Skin of body (tissue), 2 donors: Measurements from ENCODE around the gene PSENEN. TPM values are rescaled to one million over a fixed set of nuclear protein-coding genes. Genes with fewer than 3 reads are reported as not detected.

ENCODE experiments used
- DNase-seq: peaks from one replicate; lab custom pipeline; 2025; lab: John Stamatoyannopoulos, UW
- total RNA-seq: library from RNA; depleted of rRNA; stranded (reverse); fragments of >200 nt; gene quantifications from one replicate; pipeline ENCODE4 v1.2.3, GENCODE V29; 2014

Gene PSENEN
- total RNA-seq, 1 donor from 2014 or later = 10.1 TPM

DNA sequence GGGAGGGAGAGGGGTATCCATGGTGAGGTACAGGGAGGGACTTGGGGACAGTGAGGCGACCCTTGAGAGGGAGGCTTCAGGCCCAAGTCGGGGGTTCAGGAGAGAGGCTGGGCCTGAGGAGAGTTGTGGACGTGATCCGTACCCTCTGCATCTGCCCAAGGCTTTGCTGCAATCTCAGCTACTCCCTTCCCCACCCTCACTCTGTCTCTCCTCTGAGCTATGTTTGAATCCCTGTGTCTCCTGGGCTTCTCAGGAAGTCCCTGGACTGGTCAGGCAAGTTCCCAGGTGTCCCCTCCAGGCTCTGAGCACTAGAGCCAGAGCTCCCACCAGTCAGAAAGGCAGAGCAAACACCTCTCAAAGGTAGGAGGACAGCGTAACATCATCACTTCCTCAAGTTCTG lies 4.7 kb downstream of the PSENEN start:
- no peak for DNase-seq

GRCh38 chr19:35751839-35752745 lies 6.6 kb downstream of the PSENEN start:
- no peak for DNase-seq

DNA sequence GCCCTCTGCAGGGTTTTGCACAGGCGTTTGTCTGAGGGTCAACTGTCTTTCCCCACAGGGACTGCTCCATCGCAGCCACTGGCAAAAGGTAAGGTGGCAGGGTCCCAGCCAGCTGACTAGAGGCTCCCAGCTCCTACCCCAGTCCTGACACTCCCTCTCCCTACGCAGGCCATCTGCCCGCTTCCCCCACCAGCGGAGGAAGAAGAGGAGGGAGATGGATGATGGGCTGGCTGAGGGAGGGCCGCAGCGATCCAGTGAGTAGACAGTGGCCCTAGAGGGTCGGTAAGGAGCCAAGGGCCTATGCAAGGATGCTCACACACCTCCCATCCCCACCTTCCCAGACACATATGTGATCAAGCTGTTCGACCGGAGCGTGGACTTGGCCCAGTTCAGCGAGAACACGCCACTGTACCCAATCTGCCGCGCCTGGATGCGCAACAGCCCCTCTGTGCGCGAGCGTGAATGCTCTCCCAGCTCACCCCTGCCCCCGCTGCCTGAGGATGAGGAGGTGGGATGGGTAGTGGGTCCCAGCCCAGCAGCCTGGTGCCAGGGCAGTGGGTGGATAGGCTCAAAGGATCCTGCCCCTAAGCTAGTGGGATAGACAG lies 7.4 kb downstream of the PSENEN start:
- no peak for DNase-seq

DNA sequence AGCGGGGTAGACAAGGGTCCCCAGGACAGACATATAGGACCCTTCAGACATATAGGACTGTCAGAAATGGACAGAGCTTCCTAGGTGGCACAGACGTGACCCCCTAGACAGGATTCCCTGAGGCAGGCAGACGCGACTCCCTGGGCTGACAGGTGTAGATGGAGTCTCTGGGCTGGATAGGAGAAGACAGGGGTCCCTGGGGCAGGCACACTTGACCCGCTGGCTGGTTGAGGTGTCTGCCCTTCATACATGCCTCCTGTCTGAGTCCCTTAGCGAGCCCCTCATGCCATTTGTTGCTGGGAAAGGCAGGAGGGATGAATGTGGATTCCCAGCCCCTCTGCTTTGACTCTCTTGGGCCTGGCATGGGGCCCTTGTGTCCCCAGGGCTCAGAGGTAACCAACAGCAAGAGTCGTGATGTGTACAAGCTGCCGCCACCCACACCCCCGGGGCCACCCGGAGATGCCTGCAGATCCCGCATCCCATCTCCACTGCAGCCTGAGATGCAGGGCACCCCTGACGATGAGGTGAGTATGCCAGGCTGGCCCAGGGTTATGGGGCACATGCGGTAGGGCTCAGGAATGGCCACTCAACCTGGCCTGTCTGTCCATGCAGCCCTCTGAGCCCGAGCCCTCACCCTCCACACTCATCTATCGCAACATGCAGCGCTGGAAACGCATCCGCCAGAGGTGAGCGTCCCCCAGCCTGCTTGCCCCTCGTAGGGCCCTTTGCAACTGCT lies 8.4 kb downstream of the PSENEN start:
- DNase-seq = no peak

DNA sequence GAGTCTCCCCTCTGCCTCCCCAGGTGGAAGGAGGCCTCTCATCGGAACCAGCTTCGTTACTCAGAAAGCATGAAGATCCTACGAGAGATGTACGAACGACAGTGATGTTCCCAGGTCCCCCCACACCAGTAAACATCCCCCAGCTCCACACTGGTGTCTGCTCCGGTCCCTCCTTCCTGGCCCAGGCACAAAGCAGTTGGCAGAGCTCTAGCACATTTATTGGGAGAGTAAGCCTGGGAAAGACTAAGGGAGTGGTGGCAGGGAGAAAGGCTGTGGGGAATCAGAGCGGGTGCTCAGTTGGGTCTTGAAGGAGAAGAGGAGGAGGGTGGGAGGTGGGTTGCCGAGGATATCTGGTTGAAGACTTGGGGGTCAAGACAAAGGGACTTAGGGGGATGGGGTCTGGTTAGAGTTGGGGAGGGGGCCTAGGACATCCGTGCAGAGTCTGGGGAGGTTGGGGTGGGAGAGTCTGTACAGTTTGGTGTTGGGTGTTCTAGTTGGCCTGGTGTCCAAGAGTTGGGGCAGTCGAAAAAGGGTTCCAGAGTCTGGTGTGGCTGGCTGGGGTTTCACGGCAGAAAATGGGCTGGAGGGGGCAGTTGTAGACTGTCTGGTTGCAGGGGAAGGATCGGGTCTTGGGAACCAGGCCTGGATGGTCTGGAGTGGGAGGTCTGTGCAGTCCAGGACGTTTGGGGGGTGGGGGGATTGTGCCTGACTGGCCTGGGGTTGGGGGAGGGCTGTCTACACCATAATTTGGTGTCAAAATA lies 9.1 kb downstream of the PSENEN start:
- no peak for DNase-seq

GRCh38 chr19:35755131-35755549 lies 9.7 kb downstream of the PSENEN start:
- no peak for DNase-seq

DNA sequence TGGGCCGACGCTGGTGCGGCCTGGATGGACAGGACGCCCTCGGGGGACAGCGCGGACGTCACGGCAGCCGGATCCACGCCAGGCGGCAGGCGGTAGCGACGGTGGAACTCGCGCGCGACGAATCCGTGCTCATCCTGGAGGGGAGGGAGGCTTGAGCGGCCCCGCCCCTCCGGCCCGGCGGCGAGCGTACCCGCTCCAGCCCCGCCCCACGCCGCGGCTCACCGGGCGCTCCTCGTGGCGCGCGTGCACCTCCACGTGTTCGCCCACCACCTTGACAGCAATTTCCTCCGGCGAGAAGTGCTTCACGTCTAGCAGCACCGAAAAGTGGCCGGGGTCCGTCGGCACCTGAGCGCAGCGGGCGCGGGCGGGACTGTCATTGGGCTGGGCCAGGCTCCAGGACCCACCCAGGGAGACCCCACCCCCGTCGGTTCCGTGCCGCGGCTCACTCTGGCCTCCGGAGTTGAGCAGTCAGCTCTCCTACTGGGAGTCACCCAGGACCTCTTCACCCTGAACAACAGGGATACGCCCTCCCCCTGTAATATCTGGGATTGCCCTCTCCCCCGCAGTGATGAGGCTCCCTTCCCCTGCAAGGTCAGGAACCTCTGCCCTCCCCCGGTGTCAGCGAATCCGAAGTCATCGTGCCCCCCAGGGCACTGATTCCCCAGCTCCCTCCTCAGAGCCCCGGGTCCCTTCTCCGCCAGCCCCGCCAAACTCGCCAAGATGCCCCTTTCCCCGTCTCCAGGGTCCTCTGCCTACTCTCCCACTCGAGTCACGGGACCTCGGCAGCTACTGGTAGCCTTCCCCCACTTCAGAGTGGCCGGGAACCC lies 10.3 kb downstream of the PSENEN start:
- peak; percentile 66 for DNase-seq

GRCh38 chr19:35756377-35757230 lies 11.2 kb downstream of the PSENEN start, which contains the start of gene HSPB6:
Gene HSPB6 (minus strand): TSS chr19:35757029. CDS start chr19:35757008, 21 bp downstream.
- no peak for DNase-seq

- DNase-seq = peak; percentile 89
Observed at GRCh38 chr19:35757231-35757748, 11.8 kb downstream of the PSENEN start.

DNA sequence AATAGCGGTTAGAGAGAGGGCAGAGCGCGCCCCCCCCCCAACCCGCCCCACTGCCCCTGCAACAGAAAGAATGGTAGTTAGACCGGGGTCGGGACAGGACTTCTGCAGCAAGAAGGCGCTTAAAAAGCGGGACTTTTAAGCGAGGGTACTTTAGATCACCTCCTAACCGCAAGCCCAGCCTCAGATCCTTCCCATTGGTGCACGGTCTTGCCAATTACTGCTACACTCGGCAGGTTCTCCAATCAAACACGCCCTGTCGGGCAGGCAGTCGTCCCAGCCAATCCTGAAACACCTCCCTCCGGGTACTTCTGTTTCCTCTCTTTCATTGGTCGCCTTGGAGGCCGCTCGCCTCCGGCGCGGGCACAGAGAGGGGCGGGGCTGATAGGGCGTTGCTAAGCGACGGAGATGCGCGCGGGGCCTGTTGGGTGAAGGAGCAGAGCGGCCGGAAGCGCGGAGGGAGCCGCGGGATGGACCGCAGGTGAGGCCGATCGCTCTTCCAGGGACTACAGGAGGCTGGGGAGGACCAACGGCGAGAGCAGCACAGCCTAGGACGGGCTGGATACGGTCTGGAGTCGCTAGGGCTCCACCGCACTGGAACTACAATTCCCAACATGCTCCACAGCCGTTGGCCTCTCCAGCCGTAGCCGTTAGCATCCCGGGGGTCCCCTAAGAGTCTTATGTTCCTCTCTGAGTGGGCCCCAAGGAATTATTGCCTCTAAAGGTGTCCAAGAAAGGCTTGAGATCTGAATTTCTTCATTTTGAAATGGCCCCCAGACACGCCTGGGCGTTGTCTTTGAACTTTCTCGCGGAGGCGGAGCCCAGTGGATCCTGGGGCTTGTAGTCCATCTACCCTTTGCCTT lies 12.5 kb downstream of the PSENEN start, which contains the start of gene PROSER3:
PROSER3 (plus strand) TSS at position 428 of the 860 bp plus-strand sequence; CDS start at position 468, 40 bp downstream.
- peak; percentile 100 for DNase-seq

DNA sequence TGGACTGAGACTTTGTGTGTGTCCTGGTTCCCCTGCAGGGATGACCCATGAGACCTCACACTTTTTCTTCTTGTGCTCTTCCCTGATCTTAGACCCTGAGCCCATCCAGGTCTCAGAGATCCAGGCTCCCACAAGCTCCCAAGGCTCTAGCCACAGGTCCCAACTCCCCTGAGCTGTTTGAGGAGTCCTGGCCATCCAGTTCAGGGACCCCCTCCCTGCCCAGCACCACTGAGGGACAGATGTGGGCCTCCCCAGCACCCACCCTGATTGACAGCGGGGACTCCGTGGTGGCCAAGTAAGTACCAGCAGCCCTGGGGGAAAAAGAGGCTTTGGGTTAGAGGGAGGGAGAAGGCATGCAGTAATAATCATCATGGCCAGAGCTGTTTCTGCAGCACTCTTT lies 14.2 kb downstream of the PSENEN start:
- no peak for DNase-seq

GRCh38 chr19:35760711-35761349 lies 15.4 kb downstream of the PSENEN start:
- DNase-seq = no peak

DNA sequence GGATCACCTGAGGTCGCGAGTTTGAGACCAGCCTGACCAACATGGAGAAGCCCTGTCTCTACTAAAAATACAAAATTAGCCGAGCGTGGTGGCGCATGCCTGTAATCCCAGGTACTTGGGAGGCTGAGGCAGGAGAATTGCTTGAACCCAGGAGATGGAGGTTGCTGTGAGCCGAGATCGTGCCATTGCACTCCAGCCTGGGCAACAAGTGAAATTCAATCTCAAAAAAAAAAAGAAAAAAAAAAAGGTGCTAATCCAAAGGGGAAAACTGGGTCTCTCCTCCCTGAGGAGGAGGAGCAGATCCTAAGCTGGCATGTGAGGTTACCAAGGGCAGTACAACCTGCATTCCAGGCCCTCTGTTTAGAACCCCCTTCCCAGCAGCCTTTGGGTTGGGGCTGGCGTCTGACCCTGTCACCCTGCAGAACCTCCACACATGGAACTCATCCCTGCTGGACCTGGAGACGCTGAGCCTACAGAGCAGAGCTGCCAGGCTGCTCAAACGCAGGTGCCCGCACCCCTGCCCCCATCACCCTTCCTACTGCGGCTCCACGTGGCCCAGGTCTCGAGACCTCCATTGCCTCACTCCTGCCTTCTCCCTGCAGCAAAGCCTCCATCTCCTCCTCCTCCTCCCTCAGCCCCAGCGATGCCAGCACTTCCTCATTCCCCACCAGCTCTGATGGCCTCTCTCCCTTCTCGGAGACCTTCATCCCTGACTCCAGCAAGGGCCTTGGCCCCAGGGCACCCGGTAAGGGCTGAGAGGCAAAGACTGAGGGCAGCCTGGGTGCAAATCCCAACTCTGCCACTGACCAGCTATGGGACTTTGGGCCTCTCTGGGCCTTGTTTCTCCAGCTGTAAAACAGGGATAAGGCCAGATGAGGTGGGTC lies 19.2 kb downstream of the PSENEN start:
- DNase-seq = no peak

GRCh38 chr19:35766571-35767104 lies 21.2 kb downstream of the PSENEN start:
- no peak for DNase-seq

GRCh38 chr19:35767288-35768081 lies 22.0 kb downstream of the PSENEN start:
- DNase-seq = no peak

DNA sequence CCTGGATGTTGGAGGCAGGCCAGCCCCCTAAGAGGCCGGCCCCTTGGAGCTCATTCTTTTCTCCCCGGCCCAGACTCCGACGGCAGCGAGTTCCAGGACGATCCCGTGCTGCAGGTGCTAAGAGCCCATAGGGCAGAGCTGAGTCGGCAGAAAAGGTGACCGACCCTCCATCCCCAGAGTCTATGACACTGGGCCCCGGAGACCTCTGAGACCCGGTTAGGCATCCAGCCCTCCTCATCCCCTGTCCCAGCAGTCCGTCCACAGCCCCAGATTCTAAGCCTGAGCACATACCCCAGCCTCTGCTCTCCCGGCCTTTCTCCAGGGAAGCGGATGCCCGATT lies 22.6 kb downstream of the PSENEN start:
- no peak for DNase-seq
